ENCODE data around the gene SORCS2.

Gene SORCS2

GRCh38 chr4:7333024-7333780, 140.9 kb downstream of the SORCS2 start:
- H3K4me3 ChIP-seq (ENCODE audit: low read depth, low read length): no peak overlapping the region
- TF ChIP-seq CTCF (IDR thresholded peaks at IDR 0.05; ENCODE audit: low read depth, low read length): no peak

- H3K4me3 ChIP-seq (ENCODE audit: low read depth, low read length): no peak overlapping the region
- peak; percentile 8; the same call in 1 of the 2 replicates for TF ChIP-seq CTCF (IDR thresholded peaks at IDR 0.05; ENCODE audit: low read depth, low read length)
Observed at GRCh38 chr4:7333801-7334421, 141.6 kb downstream of the SORCS2 start.

DNA sequence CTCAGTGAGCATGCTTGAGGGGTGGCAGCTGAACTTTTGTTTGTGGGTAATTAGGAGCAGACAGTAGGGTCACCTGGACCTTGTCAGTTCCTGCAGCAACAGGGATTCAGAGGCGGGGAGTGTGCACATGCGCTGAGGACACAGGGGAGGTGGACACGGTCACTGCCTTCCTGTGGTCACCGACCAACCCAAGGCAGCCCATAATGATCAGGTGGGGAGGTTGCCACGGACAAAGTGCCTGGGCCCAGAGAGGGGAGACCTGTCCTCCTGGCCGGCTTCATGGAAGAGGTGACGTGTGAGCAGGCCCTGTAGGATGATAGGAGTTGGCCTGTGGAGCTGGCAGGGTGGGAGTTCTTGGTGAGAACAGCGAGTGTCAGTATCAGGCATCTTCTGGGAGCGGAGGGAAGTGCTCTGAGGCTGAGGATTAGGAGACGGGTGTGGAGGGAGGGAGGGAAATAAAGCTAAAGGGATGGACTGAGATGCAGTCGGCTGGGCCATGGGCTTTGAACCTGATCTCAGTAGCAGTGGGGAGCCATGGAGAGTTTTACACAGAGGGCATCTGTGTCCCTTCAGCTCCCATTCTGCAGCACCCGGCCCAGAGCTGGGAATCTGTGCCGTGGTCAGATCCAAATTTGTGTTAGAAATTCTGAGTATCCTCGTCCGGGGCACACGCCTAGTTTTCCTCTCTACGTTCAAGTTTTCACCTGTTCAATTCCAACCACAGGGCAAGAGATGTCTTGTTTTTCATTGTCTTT, 142.4 kb downstream of the SORCS2 start:
- TF ChIP-seq CTCF (IDR thresholded peaks at IDR 0.05; ENCODE audit: low read depth, low read length): no peak
- no peak overlapping the region for H3K4me3 ChIP-seq (ENCODE audit: low read depth, low read length)

GRCh38 chr4:7335344-7336066, 143.2 kb downstream of the SORCS2 start:
- H3K4me3 ChIP-seq (ENCODE audit: low read depth, low read length): no peak overlapping the region
- peak; percentile 69 for TF ChIP-seq CTCF (IDR thresholded peaks at IDR 0.05; ENCODE audit: low read depth, low read length)

GRCh38 chr4:7336067-7336569, 143.8 kb downstream of the SORCS2 start:
- H3K4me3 ChIP-seq (ENCODE audit: low read depth, low read length): no peak overlapping the region
- TF ChIP-seq CTCF (IDR thresholded peaks at IDR 0.05; ENCODE audit: low read depth, low read length): no peak

DNA sequence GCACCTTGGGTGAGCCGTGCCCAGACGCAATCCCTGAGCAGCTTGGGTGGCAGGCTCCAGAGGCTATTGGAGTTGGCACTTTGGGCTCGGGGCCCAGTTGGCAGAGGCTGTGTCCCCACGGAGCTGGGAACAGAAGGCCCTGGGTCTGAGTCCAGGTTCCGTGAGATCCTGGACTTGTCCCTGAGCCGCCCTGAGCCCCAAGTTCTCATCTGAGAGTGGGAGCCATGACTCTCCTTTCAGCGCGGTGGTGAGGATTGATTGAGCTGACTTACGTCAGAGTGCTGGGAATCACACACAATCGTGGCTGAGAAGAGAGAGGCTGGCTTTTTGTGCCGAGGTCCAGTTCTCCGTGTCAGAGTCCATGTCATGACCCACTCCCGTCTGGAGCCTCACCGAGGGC, 144.4 kb downstream of the SORCS2 start:
- H3K4me3 ChIP-seq (ENCODE audit: low read depth, low read length): no peak overlapping the region
- no peak for TF ChIP-seq CTCF (IDR thresholded peaks at IDR 0.05; ENCODE audit: low read depth, low read length)

All from WI38 (cell line).